Islet precursor cell (in vitro differentiated cells): Measurements from ENCODE around the gene ITGB8.
"Not testable (repeated sequence)": the region's sequence is repeated elsewhere in the genome, so short reads cannot be mapped to it uniquely, and the experiment has no call there.

Experiments used
- DNase-seq: peaks from one replicate; pipeline ENCODE4 v3.0.0-alpha.2; 2018

Gene ITGB8

DNA sequence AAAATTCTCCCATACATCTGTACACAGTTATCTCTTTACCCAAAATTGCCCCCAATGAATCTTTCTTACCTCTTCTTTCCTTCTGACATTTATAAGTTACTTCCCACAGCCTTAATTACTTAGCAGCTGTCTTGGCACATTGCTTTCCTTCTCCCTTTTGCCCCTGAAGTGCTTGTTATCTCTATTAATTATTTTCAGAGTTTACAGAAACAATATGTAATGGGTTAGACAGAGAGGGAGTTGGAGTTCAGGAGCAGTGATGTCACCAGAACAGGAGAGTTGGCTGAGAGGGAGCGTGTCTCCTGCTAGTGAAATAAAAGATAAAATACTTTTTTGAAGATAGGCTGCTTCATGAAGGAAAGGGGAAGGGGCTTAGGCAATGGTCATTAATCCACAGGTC lies 57.4 kb downstream of the ITGB8 start:
- DNase-seq, result no peak

DNA sequence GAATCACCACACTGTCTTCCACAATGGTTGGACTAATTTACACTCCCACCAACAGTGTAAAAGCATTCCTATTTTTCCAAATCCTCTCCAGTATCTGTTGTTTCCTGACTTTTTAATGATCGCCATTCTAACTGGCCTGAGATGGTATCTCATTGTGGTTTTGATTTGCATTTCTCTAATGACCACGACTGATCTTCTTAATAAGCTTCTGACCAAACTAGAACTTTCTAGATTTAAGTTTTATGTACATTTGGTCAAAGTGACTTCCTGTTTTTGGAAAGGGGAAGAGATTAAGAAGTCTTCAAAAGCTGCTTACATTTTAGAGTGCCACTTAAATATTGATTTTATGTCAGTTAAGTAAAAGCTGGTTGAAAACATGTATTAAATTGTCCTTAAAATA lies 58.5 kb downstream of the ITGB8 start:
- not testable (repeated sequence) for DNase-seq

DNA sequence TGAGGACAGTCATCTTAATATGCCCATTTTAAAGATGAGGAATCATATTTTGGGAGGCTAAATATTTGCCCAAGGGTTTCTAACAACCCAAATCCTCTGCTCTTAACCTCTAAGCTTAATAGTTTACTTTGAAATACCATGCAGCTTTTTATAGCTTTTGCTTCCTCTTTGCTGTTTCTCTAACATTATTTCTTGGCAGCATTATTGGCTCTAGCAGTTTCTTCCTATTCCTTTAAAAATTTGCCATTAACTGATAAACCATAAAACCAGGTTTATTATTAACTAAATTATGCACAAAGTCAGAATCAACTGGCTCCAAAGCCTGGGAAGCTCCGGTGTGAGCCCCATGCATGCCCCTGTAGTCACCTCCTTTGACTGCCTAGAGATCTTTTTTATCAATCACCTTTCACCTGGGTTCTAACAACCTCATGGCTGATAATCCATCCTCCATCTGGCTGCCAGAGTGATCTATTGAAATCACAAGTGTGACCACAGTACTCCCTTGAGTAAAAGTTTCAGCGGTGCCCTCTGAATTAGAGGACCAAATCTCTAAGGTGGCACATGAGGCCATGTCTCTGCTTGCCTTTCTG lies 62.4 kb downstream of the ITGB8 start:
- no peak for DNase-seq

DNA sequence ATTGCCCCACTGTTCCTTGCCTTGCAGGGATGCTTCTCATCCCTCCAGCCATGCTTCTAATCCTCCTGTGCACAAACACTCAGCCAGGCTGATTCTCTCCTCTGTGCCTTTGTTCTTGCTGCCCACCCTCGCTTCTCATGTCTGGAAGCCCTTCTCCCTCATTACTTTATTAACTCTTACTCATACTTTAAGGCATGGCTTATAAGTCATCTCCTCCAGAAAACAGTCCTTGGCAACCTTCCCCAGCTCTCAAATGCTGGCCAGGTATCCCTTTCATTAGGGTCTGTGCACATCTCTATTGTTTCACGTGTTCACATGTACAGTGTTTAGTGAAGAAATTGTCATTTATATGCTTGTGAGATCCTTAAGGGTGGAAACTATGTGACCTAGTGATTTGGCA lies 62.9 kb downstream of the ITGB8 start:
- no peak for DNase-seq

DNA sequence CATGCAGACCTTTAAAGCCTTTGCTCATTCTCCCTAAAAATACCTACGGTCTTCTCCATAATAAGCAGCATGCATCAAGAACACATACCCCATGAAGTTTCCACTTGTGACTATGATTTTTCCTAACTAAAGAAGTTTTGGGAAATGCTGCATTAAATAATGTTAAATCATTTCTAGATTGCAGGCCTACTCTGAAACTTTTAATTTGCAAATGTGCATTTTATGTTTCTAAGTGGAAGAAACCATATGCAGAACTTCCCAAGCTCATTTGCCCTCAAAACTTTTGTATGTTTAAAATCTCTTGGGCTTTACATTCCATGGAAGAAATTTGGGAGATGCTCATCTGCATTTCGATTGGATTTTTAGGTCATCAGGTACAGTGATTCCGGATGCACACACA lies 63.6 kb downstream of the ITGB8 start:
- DNase-seq, result no peak

DNA sequence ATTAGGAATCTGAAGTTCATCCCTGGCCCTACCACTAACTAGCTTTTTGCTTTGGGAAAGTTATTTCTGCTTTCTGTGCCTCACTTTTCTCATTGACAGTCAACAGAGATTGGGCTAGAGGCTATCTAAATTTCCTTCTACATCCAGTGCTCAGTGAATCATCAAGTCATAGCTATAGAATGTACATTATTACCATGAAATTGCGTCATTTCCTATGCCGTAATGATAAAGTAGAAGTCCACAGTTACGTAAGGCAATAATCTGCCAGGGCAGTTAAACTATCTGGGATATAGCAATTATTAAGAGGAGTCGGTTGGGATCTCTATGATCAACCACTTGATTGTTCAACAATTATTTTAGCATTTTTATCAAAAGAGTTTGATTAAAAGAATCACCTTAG lies 64.4 kb downstream of the ITGB8 start:
- DNase-seq, result no peak

DNA sequence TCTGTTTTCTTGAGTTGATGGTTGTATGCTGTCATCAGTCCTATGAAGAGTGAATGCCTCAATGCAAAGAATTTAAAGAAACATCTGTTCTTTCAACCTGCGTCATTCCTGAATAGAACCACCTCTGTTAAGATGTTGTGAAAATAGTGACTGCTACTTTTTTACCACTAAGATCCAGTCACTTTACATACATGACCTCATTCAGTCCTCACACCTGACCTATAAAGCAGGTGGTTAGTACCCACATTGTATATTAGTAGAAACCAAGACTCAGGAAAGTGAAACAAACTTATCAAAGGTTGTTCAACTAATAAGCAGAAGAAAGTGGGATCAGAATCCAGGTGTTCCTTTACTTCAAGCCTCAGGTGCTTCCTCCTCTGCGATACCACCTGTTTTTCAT lies 64.8 kb downstream of the ITGB8 start:
- no peak for DNase-seq

DNA sequence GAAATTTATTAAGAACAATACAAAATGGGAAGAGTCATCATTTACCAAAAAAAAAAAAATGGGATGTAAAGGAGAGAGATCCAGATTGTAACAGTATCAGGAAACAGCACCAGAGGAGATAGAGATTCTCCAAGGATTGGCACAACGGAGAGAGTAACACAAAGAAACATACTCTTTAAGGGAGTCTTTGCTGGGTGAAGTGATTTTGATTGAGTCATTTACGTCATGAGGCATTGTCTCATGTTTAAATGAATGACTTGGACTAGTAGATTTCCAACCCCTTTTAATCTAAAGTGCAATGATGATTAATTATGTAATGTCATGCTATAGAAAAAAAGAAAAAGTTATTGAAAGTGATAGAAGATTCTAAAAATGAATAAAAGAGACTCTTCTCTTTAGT lies 68.8 kb downstream of the ITGB8 start:
- DNase-seq, result no peak

DNA sequence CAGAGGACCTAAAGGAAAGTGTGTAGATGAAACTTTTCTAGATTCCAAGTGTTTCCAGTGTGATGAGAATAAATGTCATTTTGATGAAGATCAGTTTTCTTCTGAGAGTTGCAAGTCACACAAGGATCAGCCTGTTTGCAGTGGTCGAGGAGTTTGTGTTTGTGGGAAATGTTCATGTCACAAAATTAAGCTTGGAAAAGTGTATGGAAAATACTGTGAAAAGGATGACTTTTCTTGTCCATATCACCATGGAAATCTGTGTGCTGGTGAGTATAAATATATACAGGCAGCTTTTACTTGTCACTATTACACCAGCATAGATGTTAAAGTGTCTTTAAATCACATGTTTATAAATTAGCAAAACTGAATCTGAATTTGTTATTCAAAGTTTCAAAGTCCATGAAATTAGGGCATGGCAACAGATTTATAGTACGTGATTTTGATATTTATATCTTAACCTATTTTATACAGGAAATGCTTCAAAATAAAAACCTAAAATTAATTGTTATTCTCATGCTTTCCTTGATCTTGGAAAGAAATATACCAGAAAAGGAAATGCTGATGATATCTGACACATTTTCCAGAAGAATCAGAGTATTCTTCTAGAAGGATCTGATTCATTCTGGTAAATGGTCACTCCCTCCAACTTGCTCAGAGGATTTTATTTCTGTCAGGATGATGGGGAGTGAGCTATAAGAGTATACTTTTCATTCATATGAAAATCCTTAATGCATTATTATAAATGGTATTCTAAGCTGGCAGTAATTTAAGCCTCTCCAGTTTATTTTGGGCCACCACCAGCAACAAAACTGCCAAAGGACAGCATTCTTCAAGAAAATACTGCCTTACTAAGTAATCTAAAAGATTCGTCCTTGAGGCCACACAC lies 71.4 kb downstream of the ITGB8 start:
- DNase-seq, result no peak

DNA sequence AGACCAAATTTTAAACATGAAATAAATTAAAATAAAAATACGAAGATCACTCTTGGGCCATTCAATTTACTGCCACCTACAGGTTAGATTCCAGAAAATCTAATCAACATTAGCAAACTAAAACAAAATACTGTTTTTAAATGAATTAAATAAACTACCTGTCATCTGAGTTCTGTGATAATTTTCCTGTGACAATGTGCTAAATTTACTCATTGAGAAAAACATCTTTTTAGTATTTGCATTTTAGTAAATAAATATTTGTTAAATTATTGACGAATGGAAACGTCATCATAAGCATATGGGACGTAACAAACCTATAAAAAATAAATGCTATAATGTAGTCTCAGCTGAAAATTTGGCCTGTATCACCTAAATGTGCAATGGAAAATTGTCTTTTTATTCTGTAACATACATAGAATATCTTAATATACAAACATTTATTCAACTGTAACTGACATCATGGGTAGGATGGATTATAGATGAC lies 72.1 kb downstream of the ITGB8 start:
- DNase-seq, result no peak

DNA sequence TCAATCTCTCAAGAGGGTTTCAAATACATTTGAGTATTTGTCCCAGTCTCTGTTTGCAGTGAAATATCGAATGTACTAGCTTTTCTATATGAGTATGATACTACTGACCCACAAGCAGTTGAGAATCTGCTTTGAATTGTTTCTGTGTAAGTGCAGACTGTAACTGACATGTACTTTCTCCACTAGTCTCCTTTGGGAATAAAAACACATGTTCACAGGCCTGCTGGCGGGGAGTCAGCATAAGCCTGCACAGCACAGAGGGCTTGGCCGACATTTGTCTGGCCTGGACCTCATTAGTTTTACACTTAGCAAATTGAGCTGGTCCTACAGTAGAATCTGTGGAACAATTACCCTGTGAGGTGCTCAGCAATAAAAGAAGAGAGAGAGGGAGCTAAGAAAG lies 72.6 kb downstream of the ITGB8 start:
- DNase-seq, result no peak

DNA sequence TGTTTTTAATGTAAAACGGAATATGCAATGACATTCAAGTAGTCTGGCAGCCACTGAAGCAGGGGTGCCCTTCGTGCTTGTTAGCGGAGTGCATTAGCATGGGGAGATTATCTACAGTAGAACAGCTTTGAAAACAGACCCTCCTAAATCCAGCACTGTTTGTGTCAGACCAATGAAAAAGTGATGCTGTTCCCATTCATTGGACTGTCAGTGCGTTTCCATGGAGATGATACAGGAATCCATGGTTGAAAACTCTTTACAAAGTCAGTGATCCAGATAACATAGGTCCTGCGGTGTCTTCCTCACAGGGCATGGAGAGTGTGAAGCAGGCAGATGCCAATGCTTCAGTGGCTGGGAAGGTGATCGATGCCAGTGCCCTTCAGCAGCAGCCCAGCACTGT lies 73.6 kb downstream of the ITGB8 start:
- no peak for DNase-seq

DNA sequence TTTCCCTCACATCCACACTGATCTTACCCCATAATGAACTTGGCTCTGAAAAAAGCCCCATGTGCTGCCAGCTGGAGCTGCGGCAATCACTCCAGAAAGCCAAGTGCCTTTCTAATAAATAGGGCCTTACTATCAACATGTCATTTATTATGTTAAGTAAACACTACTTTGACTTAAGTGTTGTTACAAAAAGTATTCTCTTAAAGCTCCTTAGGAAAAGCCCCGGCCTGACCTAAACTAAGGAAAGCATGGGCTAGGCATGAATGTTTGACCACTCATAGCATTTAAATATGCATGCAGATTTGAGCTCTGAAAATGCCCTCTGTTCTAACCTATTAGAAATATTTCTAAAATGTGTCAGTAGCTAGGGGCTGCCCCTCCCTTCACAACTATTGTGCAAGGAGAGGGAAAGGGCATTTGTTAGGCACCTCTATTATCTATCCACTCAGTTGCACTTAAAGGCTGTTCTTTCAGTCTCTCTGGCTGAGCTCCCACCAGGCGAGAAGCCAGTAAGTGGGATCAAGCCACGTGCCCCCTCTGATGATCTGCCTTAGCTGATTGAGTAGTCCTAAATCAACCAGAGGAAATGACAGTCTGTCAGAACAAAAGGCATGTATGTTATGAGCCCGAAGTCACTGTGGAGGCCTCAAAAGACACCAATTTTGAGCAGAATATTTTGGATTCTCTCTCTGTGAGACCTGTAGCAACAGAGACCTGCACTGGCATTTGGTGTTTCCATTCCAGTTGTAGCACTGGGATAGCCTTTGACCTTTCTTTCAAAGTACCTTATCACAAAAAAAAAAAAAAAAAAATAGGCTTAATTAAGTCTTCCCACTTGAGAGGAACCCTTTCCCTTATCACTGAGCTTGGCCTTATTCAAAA lies 77.1 kb downstream of the ITGB8 start:
- peak; percentile 53 for DNase-seq

DNA sequence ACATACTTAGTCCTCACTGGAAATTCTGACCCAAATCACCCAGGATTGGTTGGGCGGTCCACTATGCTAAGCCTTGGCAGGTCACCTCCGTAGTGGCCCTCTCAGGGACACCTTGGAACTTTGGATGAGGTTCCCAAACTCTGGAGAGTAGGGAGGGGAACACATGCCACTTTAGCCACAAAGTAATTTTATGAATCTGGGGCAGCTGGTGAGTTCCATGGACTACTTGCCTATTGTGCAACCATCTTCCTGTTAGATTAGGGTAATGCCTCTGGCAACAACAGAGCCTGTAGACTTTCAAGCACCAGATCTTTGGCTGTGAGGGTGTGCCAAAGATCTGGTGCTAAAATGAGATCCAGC lies 77.7 kb downstream of the ITGB8 start:
- DNase-seq, result no peak

DNA sequence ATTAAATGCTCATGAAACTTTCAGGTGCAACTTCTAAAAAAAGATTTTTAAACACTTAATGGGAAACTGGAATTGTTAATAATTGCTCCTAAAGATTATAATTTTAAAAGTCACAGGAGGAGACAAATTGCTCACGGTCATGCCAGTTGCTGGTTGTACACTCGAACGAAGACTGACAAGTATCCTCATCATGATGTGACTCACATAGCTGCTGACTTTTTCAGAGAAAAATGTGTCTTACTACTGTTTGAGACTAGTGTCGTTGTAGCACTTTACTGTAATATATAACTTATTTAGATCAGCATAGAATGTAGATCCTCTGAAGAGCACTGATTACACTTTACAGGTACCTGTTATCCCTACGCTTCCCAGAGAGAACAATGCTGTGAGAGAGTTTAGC lies 79.3 kb downstream of the ITGB8 start:
- no peak for DNase-seq

DNA sequence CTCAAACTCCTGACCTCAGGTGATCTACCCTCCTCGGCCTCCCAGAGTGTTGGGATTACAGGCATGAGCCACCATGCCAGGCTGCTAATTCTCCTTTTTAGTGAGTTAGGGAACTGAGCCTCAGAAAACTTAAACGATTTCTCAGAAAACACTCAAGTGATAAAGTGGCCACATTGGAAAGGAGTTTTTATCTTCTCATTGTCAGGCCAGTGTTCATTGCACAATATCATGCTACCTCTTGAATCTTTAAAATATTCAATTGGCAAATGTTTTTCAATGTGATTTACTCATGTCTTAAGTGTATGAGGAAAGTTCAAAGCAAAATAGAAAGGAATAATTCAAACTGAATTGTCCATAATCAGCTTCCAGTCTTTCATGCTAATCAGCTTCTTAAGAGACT lies 80.7 kb downstream of the ITGB8 start:
- no peak for DNase-seq

DNA sequence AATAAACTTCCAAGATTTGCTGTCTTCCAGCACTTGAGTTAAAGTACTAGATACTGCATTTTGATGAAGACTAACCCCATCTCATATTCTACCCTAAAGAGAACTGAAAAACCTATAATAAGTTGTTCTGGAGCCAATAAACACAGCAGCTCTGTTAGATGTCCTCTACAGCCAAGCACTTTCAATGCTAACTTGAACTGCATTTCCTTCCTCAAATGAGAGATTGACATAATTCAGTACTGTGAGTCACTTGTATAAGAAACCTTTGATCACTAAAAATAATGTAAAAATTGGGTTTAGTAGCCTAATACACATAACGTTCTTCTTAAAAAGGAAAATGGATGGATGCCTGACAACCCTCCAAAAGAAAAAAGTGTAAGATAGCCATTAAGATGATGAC lies 81.3 kb downstream of the ITGB8 start:
- no peak for DNase-seq

DNA sequence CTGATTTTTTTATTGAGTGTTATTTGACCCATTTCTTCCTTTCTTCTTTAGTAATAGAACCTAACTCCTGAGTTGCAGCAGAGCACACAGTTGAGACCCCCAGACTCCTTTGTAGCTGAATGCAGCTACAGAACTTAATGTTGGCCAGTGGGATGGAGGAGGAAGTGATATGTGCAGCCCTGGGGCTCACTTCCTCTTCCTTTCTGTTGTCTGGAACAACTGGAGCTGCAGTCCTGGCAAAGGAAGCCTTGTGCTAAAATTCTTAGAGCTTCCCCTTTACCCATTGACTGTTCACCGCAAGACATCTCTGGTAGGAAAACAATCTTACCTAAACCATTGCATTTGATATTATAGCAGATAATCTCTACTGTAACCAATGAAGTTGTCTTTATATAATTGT lies 86.6 kb downstream of the ITGB8 start:
- no peak for DNase-seq

DNA sequence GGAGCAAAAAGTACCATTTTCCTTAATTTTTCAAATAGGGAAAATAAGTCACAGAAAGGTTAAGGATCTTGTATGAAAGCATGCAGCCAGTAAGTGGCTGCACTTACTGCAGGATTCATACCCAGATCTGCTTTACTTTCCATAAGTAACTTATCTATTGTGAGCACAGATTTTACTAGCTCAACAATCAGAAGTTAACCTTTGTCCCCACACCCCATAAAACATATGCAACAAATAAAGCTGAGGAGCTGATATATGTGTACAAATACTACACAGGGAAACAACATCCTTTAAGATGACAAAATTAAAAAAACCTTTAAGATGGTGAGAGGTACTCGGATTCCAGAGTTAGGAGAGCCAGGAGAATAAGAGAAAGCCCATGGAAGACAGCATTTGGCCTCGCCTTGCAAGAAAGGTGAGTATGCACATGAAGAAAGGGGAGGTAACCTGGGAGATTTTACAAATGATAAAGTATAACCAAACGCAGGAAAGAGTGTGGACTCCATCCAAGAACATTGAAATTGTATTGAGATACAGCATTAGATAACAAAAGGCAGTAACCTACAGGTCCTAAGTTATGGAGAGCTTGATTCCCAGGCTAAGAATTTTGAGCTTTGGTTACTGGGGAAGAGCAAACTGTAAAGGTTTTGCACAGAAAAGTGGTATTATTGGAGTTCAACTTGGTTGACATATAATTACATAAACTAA lies 87.1 kb downstream of the ITGB8 start:
- DNase-seq, result no peak

DNA sequence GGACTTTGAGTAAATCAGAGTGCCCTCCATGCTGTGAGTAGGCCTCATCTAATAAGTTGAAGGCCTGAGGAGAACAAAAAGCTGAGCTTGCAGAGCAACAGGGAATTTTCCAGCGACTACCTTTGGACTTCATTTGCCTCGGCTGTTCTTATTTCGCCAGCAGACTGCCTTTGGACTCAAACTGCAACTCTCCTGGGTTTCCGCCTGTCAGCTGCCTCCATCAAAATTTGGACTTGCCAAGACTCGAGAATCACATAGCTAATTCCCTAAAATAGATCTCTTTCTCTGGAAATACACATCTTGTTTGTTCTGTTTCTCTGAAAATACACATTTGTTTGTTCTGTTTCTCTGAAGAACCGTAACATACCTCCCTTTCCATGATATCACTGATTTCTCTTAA lies 93.8 kb downstream of the ITGB8 start:
- DNase-seq, result no peak

DNA sequence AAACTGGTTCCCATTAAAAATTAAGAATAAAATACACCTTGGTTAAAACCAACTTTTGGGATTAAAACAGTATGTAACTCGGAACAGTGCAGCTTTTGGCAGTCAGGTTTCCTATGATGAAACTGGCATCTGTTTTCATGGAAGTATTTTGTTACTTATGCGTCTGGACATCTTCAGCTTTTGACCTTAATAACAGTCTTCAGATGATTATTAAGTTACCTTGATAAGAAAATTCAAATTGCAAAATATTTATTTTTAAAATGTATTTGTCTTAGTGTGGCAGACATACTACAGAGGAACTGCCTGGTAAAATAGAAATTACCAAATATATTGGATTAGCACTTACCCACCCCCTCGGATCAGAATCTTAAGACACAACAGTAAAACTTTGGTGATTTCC lies 100.0 kb downstream of the ITGB8 start:
- DNase-seq, result no peak

DNA sequence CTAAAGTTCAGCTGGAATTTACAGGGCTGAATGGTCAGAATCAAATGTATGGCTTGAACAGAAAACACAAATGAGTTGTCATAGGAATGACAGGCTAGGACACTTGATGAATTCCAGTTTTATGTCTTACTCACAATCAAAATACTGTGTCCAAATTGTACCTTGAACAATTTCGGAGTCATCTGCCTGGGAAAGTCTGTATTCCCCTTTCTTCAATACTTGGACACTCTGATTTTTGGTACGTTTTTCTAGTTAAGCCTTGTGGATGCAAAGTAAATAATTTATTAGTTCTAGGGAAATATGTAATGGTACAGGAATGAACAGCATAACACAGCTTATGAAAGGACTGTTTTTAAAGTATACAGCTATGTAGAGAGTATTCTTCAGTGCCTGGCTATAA lies 100.4 kb downstream of the ITGB8 start:
- no peak for DNase-seq

DNA sequence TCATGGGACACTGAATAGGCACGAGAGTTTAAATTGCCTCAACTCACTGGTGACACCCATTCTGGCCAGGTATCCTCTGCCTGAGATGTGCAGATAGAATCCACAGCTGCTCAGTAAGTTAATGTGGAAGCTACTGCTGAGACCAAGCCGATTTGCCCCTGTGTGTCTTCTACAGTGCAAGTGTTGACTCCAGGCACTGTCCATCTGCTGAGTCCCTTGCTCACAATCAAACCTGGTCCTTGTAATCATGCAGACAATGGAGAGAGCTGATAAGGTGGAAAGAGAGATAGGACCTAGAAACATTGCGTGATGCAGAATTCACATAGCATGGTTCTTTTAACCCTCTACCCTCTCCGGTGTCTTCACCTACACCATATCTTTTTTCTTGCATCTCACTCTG lies 101.4 kb downstream of the ITGB8 start:
- DNase-seq, result no peak
